ENCODE results near the gene STON2.

DNA sequence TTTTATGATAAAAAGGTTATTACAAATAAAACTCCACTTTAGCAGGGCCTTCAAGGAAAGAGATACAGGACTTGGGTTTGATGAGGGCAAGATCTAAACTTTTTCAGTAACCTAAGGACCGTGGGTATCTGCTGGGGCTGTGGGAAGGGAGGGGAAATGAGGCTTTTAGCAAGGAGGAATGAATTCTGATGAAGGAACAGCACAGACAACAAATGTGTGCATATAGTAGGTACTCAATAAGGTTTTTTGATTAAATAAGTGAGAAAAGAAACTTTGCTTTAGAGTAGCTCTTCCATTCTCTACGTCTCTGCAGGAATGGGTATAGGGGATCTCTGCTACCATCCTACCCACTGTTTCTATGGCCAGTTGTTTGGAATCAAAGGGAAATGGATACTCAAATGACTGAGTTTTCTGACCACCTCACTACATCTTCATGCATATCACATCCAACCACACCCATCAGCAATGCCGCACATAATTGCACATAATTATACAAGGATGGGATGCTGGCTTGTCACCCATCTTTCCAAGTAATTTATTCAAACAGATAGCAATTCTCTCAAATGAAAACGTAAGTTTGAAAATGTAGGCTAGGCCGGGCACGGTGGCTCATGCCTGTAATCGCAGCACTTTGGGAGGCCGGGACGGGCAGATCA, 119.9 kb downstream of the STON2 start:
- TF ChIP-seq, protein P1, sequence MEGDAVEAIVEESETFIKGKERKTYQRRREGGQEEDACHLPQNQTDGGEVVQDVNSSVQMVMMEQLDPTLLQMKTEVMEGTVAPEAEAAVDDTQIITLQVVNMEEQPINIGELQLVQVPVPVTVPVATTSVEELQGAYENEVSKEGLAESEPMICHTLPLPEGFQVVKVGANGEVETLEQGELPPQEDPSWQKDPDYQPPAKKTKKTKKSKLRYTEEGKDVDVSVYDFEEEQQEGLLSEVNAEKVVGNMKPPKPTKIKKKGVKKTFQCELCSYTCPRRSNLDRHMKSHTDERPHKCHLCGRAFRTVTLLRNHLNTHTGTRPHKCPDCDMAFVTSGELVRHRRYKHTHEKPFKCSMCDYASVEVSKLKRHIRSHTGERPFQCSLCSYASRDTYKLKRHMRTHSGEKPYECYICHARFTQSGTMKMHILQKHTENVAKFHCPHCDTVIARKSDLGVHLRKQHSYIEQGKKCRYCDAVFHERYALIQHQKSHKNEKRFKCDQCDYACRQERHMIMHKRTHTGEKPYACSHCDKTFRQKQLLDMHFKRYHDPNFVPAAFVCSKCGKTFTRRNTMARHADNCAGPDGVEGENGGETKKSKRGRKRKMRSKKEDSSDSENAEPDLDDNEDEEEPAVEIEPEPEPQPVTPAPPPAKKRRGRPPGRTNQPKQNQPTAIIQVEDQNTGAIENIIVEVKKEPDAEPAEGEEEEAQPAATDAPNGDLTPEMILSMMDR (IDR thresholded peaks at IDR 0.05; ENCODE audit: low read depth, low read length, missing input control) = no peak
- TF ChIP-seq, protein P2, sequence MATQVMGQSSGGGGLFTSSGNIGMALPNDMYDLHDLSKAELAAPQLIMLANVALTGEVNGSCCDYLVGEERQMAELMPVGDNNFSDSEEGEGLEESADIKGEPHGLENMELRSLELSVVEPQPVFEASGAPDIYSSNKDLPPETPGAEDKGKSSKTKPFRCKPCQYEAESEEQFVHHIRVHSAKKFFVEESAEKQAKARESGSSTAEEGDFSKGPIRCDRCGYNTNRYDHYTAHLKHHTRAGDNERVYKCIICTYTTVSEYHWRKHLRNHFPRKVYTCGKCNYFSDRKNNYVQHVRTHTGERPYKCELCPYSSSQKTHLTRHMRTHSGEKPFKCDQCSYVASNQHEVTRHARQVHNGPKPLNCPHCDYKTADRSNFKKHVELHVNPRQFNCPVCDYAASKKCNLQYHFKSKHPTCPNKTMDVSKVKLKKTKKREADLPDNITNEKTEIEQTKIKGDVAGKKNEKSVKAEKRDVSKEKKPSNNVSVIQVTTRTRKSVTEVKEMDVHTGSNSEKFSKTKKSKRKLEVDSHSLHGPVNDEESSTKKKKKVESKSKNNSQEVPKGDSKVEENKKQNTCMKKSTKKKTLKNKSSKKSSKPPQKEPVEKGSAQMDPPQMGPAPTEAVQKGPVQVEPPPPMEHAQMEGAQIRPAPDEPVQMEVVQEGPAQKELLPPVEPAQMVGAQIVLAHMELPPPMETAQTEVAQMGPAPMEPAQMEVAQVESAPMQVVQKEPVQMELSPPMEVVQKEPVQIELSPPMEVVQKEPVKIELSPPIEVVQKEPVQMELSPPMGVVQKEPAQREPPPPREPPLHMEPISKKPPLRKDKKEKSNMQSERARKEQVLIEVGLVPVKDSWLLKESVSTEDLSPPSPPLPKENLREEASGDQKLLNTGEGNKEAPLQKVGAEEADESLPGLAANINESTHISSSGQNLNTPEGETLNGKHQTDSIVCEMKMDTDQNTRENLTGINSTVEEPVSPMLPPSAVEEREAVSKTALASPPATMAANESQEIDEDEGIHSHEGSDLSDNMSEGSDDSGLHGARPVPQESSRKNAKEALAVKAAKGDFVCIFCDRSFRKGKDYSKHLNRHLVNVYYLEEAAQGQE (IDR thresholded peaks at IDR 0.05) = no peak
- TF ChIP-seq, protein P3, sequence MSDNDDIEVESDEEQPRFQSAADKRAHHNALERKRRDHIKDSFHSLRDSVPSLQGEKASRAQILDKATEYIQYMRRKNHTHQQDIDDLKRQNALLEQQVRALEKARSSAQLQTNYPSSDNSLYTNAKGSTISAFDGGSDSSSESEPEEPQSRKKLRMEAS (IDR thresholded peaks at IDR 0.05) = no peak
